A673 (cell line): Measurements from ENCODE around the gene TMEM130. TPM values are rescaled to one million over a fixed set of nuclear protein-coding genes. Genes with fewer than 3 reads are reported as not detected.

ENCODE experiments used
- BruUV-seq: library from RNA; stranded (reverse); fragments of 400-500 nt; replicated peaks from 2 replicates; lab custom pipeline; 2021; lab: Mats Ljungman, UMichigan
- CTCF ChIA-PET: fragments of 300-600 bp; sonication (Branson Sonifier 250); formaldehyde crosslinking; loops from one replicate; lab custom pipeline; 2022; ENCODE audit warnings: antibody characterized with exemption; lab: Charles Lee
- POLR2A ChIA-PET: fragments of 300-600 bp; sonication (Branson Sonifier 250); formaldehyde crosslinking; loops from one replicate; lab custom pipeline; 2022; ENCODE audit warnings: antibody characterized with exemption; ENCODE audit not compliant: low non-redundant PET; lab: Charles Lee
- DNase-seq: peaks from one replicate; pipeline ENCODE4 v3.0.0-alpha.2; 2015; ENCODE audit warnings: low spot score
- H3K27ac ChIP-seq: fragments of 200-600 bp; sonication (generic); 2 replicates; pipeline ENCODE4 v1.5.1; 2016; ENCODE audit warnings: mixed run types, low read depth, mild to moderate bottlenecking, mixed read lengths, antibody characterized with exemption, low read length; ENCODE audit not compliant: poor library complexity, severe bottlenecking
- H3K27me3 ChIP-seq: fragments of 200-600 bp; sonication (generic); replicated peaks from 2 replicates; pipeline ENCODE4 v1.6.1; 2017; ENCODE audit warnings: mixed run types, low read depth, mild to moderate bottlenecking, mixed read lengths, antibody characterized with exemption, low read length; ENCODE audit not compliant: insufficient read depth, poor library complexity
- H3K36me3 ChIP-seq: fragments of 200-600 bp; sonication (generic); 2 replicates; pipeline ENCODE4 v1.6.1; 2016; ENCODE audit warnings: mixed run types, mild to moderate bottlenecking, mixed read lengths, antibody characterized with exemption, low read length; ENCODE audit not compliant: insufficient read depth, poor library complexity, severe bottlenecking
- H3K4me1 ChIP-seq: fragments of 200-600 bp; sonication (generic); 2 replicates; pipeline ENCODE4 v1.6.1; 2017; ENCODE audit warnings: mixed run types, mild to moderate bottlenecking, mixed read lengths, antibody characterized with exemption, low read length; ENCODE audit not compliant: insufficient read depth, poor library complexity, severe bottlenecking
- H3K4me3 ChIP-seq: fragments of 200-600 bp; sonication (generic); 2 replicates; pipeline ENCODE4 v1.5.1; 2016; ENCODE audit warnings: low read depth, mixed run types, mild to moderate bottlenecking, mixed read lengths, low read length; ENCODE audit not compliant: poor library complexity, severe bottlenecking
- H3K9me3 ChIP-seq: fragments of 200-600 bp; sonication (generic); 2 replicates; pipeline ENCODE4 v1.6.1; 2016; ENCODE audit warnings: mixed run types, low read depth, mild to moderate bottlenecking, mixed read lengths, antibody characterized with exemption, low read length; ENCODE audit not compliant: poor library complexity, severe bottlenecking
- EZH2 ChIP-seq: fragments of 200-600 bp; sonication (generic); IDR thresholded peaks from 2 replicates; pipeline ENCODE4 v1.6.1; 2017; ENCODE audit warnings: borderline replicate concordance, low read depth, mild to moderate bottlenecking, mixed read lengths, antibody characterized with exemption, low read length; ENCODE audit not compliant: poor library complexity, severe bottlenecking
- intact Hi-C: fragments of 100-400 bp; cut with micrococcal nuclease; formaldehyde crosslinking; loops from one replicate; pipeline ENCODE4 v1.10.0; 2022; ENCODE audit not compliant: unreplicated experiment
- total RNA-seq: library from RNA; stranded (reverse); gene quantifications from 2 replicates; pipeline ENCODE4 v1.2.3, GENCODE V29; 2021
- TF ChIP-seq, protein P1 (sequence below): fragments of 300-800, 200-600 bp; sonication (generic); conservative IDR thresholded peaks from 2 replicates; pipeline ENCODE4 v1.5.1; 2017; ENCODE audit warnings: low read depth, mild to moderate bottlenecking, antibody characterized with exemption, low read length, moderate library complexity, mixed read lengths

Gene TMEM130
- total RNA-seq, 1 experiment from 2014 or later, result not detected

DNA sequence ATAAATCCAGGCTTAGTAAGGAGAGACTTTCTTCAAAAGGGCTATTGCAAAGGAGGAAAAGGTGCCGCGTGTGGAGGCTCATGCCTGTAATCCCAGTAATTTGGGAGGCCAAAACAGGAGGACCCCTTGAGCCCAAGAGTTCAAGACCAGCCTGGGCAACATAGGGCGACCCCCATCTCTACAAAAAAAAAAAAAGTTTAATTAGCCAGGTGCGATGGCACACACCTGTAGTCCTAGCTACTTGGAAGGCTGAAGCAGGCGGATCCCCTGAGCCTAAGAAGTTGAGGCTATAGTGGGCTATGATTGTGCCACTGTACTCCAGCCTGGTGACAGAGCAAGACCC, 32.2 kb downstream of the TMEM130 start:
- Histone ChIP-seq H3K4me1 (peaks cover 10% of the 10 kb centered on the region), H3K36me3 (no peaks in the 10 kb centered on the region), H3K4me3 (no peak overlapping the region), H3K27me3 (no peaks in the 10 kb centered on the region), H3K27ac (no peak overlapping the region), H3K9me3 (no peaks in the 10 kb centered on the region)
- TF ChIP-seq, protein P1, sequence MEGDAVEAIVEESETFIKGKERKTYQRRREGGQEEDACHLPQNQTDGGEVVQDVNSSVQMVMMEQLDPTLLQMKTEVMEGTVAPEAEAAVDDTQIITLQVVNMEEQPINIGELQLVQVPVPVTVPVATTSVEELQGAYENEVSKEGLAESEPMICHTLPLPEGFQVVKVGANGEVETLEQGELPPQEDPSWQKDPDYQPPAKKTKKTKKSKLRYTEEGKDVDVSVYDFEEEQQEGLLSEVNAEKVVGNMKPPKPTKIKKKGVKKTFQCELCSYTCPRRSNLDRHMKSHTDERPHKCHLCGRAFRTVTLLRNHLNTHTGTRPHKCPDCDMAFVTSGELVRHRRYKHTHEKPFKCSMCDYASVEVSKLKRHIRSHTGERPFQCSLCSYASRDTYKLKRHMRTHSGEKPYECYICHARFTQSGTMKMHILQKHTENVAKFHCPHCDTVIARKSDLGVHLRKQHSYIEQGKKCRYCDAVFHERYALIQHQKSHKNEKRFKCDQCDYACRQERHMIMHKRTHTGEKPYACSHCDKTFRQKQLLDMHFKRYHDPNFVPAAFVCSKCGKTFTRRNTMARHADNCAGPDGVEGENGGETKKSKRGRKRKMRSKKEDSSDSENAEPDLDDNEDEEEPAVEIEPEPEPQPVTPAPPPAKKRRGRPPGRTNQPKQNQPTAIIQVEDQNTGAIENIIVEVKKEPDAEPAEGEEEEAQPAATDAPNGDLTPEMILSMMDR, result no peak
- no peak for TF ChIP-seq EZH2
- CTCF ChIA-PET, result no interaction called here
- POLR2A ChIA-PET, result no interaction called here
- DNase-seq, result no peak
- no TSS peak for BruUV-seq
- intact Hi-C loops, result no loop called here

DNA sequence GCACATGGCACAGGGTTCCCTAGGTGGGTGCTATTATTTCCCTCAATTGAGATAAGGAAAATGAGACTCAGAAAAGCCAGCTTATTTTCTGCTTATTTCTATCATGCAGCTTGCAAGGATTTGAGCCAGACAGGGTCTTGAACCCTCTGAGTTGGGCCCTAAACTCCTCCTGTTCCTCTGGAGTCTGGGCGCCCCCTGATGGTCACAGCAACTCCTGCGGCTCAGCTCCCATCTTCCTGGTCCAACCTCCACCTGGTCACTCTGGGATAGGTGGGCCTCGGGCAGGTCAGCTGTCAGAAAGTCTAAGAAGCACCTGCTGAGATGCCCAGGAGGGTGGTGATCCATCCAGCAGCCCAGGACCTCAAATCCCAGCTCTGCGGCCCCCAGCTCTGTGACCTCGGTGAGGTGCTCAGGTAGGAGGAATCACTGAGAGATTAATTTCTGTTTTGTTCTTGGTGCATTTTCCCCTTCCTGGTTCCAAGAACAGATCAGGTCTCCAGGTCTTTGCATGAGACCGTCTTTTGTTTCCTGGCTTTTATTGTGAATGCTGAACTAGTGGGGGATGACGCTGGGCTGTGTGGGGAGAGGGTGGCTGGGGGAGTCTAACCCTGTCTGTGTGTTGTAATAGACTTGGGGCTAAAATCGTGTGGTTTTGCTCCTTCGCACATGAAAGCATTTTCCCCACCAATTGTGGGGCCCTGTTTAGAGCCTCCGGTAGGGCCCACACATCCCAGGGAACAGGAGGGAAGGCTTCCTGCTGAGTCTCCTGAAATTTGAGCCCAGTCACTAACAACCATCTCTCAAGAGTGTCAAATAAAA, 32.8 kb downstream of the TMEM130 start:
- intact Hi-C loops, result no loop called here
- ChIA-PET CTCF (interaction anchor here (1.1 kb wide), 1 partner anchor 416 kb away, joined by 4 read pairs; no protein-coding TSS in a partner anchor), POLR2A (no interaction called here)
- no peak overlapping the region for H3K27ac ChIP-seq
- no peaks in the 10 kb centered on the region for H3K36me3 ChIP-seq
- BruUV-seq, result no TSS peak
- no peaks in the 10 kb centered on the region for H3K9me3 ChIP-seq
- TF ChIP-seq, protein P1, result peak; percentile 82
- TF ChIP-seq EZH2, result no peak
- peaks cover 10% of the 10 kb centered on the region for H3K4me1 ChIP-seq
- no peak overlapping the region for H3K4me3 ChIP-seq
- DNase-seq, result peak; percentile 54
- H3K27me3 ChIP-seq, result no peaks in the 10 kb centered on the region

- CTCF ChIA-PET, result no interaction called here
- no peak for TF ChIP-seq EZH2
- TF ChIP-seq, protein P1, result no peak
These were observed 34.9 kb downstream of the TMEM130 start for GRCh38 chr7:98834949-98835348.

More at GRCh38 chr7:98834949-98835348, 34.9 kb downstream of the TMEM130 start:
- intact Hi-C loops, result no loop called here
- no peak for DNase-seq
- no peaks in the 10 kb centered on the region for H3K36me3 ChIP-seq
- POLR2A ChIA-PET, result no interaction called here
- no peaks in the 10 kb centered on the region for H3K27me3 ChIP-seq
- no peak overlapping the region for H3K4me3 ChIP-seq
- H3K4me1 ChIP-seq, result peaks cover 10% of the 10 kb centered on the region
- no TSS peak for BruUV-seq
- no peak overlapping the region for H3K27ac ChIP-seq
- no peaks in the 10 kb centered on the region for H3K9me3 ChIP-seq
